Endothelial cell (in vitro differentiated cells): ENCODE results near the gene GDPD5. TPM values are rescaled to one million over a fixed set of nuclear protein-coding genes. Genes with fewer than 3 reads are reported as not detected.
A peak's percentile ranks its signal among the peaks of the same experiment; 100 is the strongest.

ENCODE experiments used
- DNase-seq: peaks from one replicate; pipeline ENCODE4 v3.0.0; 2021; ENCODE audit warnings: low spot score
- H3K27ac Mint-ChIP-seq: one replicate; pipeline ENCODE4 v1.8.0; 2021; ENCODE audit warnings: mixed read lengths, inconsistent platforms; ENCODE audit not compliant: unreplicated experiment
- H3K27me3 Mint-ChIP-seq: one replicate; pipeline ENCODE4 v1.8.0; 2021; ENCODE audit warnings: mild to moderate bottlenecking, moderate library complexity, mixed read lengths, inconsistent platforms; ENCODE audit not compliant: unreplicated experiment
- H3K36me3 Mint-ChIP-seq: one replicate; pipeline ENCODE4 v1.8.0; 2021; ENCODE audit warnings: mild to moderate bottlenecking, low read depth, mixed read lengths, inconsistent platforms; ENCODE audit not compliant: unreplicated experiment
- H3K4me1 Mint-ChIP-seq: one replicate; pipeline ENCODE4 v1.8.0; 2021; ENCODE audit warnings: mild to moderate bottlenecking, mixed read lengths, inconsistent platforms; ENCODE audit not compliant: unreplicated experiment
- H3K4me3 Mint-ChIP-seq: one replicate; pipeline ENCODE4 v1.8.0; 2021; ENCODE audit warnings: mild to moderate bottlenecking, mixed read lengths, inconsistent platforms; ENCODE audit not compliant: unreplicated experiment
- H3K9me3 Mint-ChIP-seq: one replicate; pipeline ENCODE4 v1.8.0; 2021; ENCODE audit warnings: mixed read lengths, inconsistent platforms; ENCODE audit not compliant: unreplicated experiment
- total RNA-seq: library from RNA; stranded (reverse); fragmentation: NEBNext Ultra II Directional; extraction: Animal tissue kit (Norgen Biotek cat#: 25700); gene quantifications from one replicate; pipeline ENCODE4 v1.2.1, GENCODE V29; 2021; ENCODE audit not compliant: unreplicated experiment
- TF ChIP-seq, protein P1 (sequence below): fragments of 200-600 bp; sonication (generic); IDR thresholded peaks from one replicate; pipeline ENCODE4 v1.5.0; 2021; ENCODE audit warnings: antibody characterized with exemption; ENCODE audit not compliant: unreplicated experiment

The GDPD5 gene
- total RNA-seq, 1 donor from 2014 or later = 674 TPM

DNA sequence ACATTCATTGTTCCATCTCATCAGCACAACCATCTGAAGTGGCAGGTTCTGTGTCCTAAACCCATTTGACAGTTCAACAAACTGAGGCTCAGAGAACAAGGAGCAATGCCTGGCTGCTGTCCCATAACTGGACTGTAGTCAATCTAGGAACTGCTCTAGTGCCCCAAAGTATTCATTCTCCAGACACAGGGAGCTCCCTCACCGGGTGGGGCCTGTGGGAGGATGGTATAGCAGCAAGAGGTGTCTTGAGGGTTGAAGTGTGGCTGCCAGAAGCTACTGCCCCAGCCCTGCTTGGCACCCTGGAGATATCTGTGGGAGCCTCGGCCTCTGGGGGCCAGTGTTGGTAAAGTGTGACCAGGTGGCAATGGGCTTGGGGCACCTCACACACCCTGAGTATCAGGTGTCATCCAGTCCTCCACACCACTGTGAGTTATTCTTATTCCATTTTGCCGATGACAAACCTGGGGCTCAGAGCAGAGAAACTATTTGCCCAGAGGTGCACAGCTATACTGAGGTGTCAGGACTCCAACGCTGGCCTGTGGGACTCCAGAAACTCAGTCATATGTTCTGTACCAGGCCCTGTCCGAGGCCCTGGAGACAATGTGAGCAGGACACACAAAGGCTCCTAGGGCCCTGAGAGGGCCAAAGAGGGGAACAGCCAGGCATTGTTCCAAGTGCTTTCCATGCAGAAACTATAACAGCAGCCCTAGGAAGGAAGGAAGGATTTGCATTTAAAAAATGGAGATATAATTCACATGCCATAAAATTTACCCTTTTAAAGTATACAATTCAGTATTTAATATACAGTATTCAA lies 46.8 kb downstream of the GDPD5 start:
- no peak overlapping the region for H3K4me3 Mint-ChIP-seq
- DNase-seq = no peak
- peaks cover 61% of the 10 kb centered on the region for H3K36me3 Mint-ChIP-seq
- peak overlapping the region; percentile 64 for H3K27ac Mint-ChIP-seq
- H3K9me3 Mint-ChIP-seq = no peaks in the 10 kb centered on the region
- H3K4me1 Mint-ChIP-seq = peaks cover 76% of the 10 kb centered on the region
- TF ChIP-seq, protein P1, sequence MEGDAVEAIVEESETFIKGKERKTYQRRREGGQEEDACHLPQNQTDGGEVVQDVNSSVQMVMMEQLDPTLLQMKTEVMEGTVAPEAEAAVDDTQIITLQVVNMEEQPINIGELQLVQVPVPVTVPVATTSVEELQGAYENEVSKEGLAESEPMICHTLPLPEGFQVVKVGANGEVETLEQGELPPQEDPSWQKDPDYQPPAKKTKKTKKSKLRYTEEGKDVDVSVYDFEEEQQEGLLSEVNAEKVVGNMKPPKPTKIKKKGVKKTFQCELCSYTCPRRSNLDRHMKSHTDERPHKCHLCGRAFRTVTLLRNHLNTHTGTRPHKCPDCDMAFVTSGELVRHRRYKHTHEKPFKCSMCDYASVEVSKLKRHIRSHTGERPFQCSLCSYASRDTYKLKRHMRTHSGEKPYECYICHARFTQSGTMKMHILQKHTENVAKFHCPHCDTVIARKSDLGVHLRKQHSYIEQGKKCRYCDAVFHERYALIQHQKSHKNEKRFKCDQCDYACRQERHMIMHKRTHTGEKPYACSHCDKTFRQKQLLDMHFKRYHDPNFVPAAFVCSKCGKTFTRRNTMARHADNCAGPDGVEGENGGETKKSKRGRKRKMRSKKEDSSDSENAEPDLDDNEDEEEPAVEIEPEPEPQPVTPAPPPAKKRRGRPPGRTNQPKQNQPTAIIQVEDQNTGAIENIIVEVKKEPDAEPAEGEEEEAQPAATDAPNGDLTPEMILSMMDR = no peak
- peaks cover 25% of the 10 kb centered on the region for H3K27me3 Mint-ChIP-seq

DNA sequence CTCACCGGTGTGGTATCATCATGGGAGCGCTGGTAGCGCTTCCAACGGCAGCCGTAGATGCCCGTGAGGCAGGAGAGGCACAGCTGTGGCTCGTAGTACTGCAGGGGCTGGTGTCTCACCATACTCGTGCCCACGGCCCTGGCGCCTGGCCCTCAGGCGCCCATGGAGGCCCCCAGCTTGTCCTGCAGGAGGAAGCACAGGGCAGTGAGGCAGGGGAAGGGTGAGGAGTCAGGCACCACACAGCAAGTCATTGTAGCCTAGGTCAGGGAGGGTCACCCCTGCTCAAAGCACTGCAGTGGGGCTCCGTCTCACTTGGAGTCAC lies 48.2 kb downstream of the GDPD5 start:
- Mint-ChIP-seq H3K36me3 (peaks cover 62% of the 10 kb centered on the region), H3K4me3 (no peak overlapping the region), H3K27me3 (peaks cover 26% of the 10 kb centered on the region), H3K4me1 (peaks cover 76% of the 10 kb centered on the region), H3K9me3 (no peaks in the 10 kb centered on the region), H3K27ac (no peak overlapping the region)
- DNase-seq = no peak
- TF ChIP-seq, protein P1 = no peak

DNA sequence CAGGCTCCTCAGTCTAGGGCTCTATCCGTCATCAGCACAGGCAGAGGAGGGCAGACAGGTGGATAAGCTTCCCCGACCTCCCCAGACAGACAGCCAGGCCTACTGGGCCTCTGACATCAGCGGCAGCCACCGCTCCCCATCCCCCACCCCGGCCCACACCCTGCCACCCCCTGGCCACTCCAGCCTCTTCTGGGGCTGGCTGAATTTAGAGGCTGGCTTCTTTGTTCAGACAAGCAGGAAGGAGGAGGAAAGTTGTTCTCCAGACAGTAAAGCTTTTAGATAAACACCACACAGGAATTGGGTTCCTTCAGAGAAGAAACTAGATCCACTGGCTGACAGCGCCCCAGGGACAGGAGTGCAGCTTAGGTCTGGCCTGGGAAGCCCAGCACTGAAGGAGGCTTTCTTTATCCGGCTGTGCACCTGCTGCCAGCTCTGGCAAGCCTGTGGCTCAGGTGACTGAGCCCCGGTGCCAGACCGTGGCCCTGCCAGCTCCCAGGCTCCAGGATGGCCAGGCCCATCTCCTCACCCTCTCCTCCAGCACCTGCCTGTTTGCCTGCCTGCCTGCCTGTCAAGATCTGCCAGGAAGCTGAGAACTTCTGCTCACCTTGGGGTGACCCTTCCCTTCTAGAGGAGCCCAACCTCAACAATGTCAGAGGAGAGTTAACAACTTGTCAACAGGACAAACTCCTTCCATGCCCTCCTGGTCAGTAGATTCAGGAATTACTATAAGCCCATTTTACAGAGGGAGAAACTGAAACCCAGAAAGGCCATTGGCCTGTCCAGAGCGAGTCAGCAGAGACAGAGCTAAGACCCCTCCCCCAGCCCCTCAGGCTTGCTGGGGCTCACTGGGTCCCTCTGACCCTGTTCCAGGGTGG lies 48.8 kb downstream of the GDPD5 start:
- Mint-ChIP-seq H3K27me3 (peaks cover 22% of the 10 kb centered on the region), H3K9me3 (no peaks in the 10 kb centered on the region), H3K27ac (peak overlapping the region; percentile 68), H3K36me3 (peaks cover 59% of the 10 kb centered on the region), H3K4me3 (peak overlapping the region; percentile 52), H3K4me1 (peaks cover 74% of the 10 kb centered on the region)
- DNase-seq = no peak
- TF ChIP-seq, protein P1 = no peak

DNA sequence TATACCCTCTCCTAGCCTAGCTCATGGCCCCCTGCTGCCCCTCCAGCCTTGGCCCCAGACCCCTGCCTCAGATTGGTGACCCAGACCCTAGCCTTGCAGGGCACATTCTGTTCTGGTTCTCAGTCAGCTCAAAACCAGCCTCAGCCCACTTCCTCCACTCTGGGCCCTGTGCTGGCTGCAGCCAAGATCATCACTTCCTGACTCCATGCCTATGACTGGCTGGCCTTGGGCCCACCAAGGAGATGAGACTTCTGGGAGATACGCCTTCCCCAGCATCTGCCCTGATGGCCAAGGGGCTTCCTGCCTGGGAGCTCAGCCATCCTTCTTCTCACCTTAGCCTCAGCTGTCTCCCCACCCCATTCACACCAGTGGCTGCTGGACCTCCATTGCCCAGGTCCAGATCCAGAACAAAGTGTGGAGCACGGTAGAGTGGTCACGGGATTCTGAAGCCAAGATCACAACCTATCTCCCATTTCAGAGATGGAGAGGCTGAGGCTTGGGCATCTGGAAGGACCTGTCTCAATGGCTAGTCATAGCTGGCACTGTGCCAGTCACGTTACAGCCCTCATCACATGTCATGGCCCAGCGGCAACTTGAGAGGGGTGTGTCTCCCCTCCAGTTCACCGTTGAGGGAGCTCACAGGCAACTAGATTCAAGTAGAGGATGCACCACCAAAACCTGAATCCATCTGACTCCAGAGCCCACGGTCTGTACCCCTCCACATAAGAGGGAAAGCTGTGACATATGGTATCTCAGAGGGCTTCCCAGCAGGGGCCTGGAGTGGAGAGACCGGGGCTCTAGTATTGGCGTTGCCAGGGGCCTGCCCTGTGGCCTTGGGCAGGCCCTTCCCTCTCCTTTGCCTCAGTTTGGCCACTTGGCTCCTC lies 49.7 kb downstream of the GDPD5 start:
- Mint-ChIP-seq H3K27ac (no peak overlapping the region), H3K4me3 (peak overlapping the region; percentile 42)
- TF ChIP-seq, protein P1 = no peak

More for the DNA sequence above, 49.7 kb downstream of the GDPD5 start:
- H3K27me3 Mint-ChIP-seq = peaks cover 21% of the 10 kb centered on the region
- DNase-seq = no peak
- H3K9me3 Mint-ChIP-seq = no peaks in the 10 kb centered on the region
- H3K36me3 Mint-ChIP-seq = peaks cover 60% of the 10 kb centered on the region
- H3K4me1 Mint-ChIP-seq = peaks cover 77% of the 10 kb centered on the region
